Renal cortex interstitium (tissue), 11 donors: Measurements from ENCODE around the gene CALN1. TPM values are rescaled to one million over a fixed set of nuclear protein-coding genes. Genes with fewer than 3 reads are reported as not detected.

ENCODE experiments used
- DNase-seq, 11 donors: peaks; one replicate each; pipeline ENCODE4 v3.0.0-alpha.2; 2013; ENCODE audit warnings: low read depth in 9 of 11, low spot score in 4 of 11; ENCODE audit errors: extremely low read depth in 1 of 11
- polyA plus RNA-seq, 3 donors: library from polyadenylated mRNA; unstranded; fragments of 120-200 nt; gene quantifications; one replicate each; pipeline ENCODE4 v1.2.1, GENCODE V29; 2013; ENCODE audit not compliant: insufficient read length in 3 of 3

CALN1 gene
- polyA plus RNA-seq, 3 donors: 0.47 to 1.3 (median 1.00) TPM

DNA sequence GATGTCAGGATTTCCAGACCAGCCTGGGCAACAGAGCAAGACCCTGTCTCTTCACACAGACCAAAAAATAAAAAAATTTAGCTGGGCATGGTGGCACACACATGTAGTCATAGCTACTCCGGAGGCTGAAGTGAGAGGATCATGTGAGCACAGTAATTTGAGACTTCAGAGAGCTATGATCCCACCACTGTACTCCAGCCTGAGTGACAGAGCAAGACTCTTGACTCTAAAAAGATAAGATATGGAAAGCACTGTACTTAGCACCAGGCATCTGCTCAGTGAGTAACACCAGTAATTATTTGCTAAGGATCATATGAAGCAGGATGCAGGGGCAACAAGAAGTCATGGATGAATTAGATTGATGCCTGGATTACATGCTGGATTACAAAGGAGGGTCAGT, 128.8 kb downstream of the CALN1 start:
- DNase-seq: no peak

DNA sequence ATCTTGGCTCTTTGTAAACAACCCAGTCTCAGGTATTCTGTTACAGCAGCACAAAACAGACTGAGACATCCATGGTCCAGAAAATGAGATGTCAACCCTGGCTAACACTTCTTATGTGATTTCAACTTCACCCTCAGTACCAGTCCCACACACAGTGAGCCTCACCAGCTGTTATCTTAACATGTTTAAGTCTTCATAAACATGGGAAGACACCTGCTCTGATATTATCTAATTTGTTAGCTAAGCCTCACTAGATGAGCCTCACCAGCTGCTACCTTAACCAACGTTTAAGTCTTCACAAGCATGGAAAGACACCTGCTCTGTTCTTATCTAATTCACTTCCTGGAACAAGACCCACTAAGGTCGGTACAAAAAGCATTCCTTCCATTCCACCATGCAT, 130.8 kb downstream of the CALN1 start:
- DNase-seq: no peak

DNA sequence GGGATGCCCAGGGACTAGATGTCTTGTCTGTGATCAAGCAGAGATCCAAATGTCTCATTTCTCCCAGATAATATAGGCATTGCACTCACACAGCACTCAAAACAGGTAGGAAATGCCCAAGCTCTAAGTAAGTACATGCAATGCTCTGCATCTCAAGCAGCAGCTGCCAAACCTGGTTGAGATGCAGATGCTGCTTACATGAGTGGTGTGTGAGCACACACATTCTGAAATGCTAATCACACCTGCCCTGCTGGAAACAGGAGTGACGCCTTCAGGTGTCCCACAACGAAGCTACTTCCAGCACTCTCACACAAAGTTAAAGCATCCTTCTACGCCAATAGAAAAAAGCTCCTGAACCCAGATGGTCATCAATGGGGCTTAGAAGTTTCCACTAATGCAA, 132.9 kb downstream of the CALN1 start:
- no peak for DNase-seq

DNA sequence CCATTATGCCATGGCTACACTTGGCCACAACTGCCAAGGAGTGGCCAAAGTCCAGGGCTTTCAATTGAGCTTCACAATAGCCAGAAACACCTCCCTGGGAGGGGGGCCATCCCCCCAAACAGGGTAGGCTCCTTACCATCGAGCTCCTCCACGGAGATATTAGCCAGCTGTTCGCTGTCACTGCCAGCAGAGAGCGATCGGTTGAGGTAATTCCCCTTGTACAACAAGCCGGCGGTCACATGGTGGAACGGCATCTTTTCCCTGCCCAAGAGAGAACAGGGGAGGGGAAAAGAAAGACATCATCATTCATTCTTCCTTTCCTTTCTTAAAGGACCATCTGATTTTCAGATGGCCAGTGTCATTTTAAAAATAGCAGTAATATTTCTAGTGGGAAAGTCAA, 133.6 kb downstream of the CALN1 start:
- DNase-seq: no peak

DNA sequence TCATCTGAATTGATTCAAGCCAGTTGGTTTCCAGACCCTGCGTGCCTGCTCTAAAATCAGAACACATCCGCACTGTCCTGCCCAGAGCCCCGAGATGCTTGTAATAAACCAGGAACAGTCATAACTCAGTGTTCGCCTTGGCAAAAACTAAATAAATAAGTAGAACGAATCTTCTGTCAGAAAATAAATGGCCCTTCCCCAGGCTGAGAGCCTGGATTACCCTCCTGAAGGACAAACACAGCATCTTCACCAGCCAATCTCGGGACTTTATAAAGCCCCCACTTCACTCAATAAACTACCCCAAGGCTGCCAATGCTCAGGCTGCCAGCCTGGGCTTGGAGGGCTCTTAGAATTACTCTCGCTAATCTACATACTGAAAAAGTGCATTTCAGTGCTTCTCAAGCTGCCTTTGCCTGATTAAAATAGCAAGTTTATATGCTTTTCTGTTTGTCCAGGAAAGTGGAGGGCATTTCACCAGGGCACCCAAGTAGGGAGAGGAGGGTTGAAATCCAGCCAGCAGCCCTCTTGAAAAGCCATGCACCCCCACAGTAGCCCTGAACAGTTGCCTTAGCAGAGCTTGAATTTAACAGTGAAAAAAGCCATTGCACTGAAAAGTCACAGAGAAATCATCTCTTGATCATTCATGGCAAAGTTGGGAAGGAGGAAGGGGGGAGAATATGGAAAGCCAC, 136.6 kb downstream of the CALN1 start:
- no peak for DNase-seq

DNA sequence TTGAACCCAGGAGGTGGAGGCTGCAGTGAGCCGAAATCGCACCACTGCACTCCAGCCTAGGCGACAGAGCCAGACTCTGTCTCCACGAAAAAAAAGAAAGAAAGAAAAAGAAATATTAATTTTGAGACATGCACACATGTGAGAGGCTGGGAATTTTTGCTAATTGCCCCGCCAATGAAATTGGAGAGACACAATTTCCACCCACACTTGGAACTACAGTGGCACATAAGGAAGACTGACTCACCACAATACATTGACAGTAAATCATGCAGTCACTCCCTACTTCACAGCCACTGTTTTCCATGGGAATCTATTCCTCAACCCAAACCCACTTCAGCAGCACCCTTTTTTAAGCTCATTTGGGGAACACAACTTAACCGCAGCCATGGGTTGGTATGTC, 139.7 kb downstream of the CALN1 start:
- no peak for DNase-seq

DNA sequence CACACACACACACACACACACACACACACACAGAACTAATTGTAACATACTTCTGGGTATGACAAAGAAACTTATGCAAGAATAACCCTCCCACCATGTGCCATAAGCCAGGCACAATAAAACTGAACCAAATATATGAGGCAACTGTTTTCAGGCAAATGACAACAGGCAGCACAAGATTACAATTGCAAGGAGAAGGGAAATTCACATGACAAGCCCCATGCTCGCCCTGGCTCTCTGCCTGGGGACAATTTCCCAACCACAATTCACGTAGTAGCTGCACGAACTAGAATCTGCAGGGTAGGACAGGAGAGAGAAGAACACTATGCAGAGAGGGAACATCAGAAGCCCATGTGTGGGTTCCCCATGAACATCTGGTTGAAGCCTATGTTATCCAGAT, 143.3 kb downstream of the CALN1 start:
- no peak for DNase-seq

DNA sequence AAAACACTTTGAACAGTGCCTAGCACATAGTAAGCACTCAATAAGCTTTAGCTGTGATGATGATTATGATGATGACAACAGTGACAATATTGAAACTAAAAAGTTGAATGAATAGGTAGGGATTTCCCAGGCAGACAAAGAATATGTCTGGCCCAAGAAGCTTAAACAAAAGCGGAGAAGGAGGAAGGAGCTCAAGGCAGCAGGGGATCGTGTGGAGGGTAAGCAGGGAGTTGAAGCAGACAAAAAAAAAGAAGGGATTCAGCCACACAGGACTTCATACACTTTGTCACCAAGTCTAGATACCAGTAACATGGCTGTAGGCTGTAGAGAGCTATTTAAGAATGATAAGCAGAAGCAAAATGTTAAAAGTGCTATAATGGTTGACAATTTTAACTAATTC, 144.0 kb downstream of the CALN1 start:
- DNase-seq: no peak

DNA sequence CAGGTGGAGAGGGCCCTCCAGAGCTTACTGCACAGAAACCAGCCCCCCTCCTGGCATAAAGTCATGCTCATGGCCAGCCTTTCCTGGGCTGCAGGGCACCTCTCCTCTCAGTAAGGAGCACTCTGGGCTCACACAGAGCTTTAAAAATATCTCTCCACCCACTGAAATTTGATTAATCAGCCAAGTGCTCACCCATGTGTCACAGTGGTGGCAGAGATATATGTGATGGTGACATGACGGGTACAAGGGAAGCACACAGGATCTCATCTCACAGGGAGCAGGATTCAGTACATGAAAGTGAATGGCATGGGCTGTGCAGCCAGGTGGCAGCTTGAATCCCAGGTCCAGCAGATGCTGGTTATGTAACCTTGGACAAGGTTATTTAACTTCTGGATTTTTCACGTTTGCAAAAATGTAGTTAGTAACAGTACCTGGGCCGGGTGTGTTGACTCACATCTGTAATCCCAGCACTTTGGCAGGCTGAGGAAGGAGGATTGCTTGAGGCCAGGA, 144.8 kb downstream of the CALN1 start:
- DNase-seq: no peak

DNA sequence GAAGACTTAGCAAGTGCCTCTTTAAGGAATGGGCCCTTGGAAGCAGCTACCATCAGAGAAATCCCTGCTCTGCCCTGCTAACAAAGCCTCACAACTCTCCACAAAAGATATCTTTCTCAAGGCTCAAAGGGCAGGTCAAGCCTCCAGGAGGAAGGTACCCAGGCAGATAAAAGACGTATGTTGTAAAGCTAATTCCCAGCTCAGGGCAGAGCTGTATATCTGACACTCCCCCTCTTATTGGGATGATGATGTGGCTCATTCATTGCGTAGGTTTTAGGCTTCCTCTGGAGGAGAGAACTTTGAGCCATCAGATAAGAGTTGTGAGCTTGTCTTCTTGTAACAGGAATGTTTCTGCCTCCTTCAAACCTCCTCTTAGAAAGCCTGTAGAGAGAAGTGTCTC, 145.4 kb downstream of the CALN1 start:
- no peak for DNase-seq

DNA sequence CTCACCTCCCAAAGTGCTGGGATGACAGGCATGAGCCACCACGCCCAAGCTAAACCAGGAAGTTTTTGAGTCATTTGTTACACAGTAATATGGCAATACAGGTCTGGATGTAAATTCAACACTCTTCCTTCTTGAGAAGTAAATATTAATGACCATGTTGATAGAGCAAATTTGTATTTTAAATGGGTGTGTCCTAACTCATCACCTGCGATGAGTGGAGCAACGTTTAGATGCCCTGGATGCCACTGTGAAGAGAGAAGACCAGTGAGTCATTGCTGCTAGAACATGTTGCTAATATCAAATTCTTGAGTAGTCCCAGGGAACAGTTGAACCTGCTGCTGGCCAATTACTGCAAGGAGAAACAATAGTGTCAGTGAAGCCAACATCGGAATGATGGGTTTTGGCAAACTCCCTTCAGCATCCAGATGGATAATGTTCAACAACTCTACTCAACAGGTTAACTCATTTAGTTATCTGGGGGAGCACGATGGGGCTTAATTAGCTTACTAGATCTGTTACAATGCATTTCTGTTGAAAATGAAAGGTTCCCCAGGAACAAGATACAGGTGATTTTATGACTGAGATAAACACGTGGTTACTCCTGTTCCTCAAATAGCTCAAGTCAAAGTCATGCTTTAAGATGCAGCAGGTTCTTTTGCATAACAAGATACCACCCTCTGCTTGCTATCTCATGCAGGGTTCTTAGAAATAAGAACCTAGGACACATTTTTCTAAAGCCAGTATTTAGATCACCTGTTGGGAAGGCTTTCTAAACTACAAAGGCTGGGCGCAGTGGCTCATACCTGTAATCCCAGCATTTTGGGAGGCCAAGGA, 146.8 kb downstream of the CALN1 start:
- no peak for DNase-seq

DNA sequence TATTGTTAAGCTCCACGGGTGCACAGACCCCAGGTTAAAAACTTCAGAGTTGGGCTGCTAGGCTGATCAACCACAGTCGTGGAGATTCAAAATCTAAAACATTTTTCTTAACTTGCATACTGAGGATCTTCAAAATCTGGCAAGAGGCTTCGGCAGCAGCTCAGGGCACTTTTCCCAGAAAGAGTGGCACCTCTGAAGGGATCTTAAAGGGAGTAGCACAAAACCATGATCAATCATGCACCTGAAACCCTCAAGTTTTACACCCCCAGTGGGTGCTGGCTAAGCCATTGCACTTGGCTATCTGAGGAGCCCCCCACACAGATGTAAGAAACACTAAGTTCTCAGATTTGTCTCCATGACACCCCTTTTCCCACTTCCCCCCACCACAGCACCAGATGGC, 151.7 kb downstream of the CALN1 start:
- no peak for DNase-seq

DNA sequence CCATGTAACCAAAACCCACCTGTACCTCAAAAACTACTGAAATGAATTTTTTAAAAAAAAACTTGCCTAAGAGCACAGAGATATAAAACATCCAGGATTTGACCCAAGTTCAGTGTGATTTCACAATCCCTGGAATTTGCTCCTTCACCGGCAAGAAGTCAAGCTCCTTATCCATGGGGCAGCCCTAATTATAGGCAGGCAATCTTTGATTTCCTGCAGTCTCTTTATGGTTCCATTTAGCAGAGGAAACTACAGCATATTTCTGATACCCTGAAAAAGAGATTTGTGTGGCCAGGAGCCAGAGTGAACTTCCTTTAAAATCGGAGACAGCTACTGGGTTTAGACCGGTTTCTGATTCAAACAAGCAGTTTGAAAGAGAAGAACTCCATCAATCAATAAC, 154.1 kb downstream of the CALN1 start:
- DNase-seq: no peak

DNA sequence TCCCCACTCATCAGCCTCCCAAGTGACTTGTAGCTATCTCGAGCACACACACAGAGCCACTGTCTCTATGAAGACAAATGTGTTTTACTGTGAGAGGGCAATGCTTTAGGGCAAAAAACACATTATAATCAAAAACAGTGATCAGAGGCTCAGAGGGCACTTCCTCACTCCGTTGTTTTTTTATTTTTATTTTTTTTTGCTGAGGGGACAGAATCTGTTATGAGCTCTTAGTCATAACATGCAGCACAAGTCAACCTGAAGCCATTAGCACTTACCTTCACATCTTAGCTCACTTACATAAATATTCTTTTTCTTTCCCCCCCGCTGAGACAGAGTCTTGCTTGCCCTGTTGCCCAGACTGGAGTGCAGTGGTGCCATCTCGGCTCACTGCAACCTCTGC, 157.7 kb downstream of the CALN1 start:
- no peak for DNase-seq

DNA sequence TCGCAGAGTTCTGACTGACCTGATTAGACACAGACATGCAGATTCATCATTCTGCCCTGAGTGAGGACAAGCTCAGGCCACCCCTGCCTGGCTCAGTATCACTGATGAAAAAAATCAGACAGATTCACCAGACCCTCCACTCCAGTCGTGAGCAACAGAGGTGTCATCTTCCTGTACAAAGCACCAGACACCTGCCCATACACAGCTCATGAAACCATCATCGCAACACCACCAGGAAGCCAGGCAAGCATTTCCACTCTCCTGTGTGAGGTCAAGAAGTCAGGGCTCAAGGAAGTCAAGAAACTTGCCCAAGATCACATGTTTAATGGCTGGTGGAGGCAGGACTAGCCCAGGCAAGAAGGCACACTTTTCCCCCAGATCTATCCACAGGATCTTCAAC, 163.0 kb downstream of the CALN1 start:
- DNase-seq: no peak

DNA sequence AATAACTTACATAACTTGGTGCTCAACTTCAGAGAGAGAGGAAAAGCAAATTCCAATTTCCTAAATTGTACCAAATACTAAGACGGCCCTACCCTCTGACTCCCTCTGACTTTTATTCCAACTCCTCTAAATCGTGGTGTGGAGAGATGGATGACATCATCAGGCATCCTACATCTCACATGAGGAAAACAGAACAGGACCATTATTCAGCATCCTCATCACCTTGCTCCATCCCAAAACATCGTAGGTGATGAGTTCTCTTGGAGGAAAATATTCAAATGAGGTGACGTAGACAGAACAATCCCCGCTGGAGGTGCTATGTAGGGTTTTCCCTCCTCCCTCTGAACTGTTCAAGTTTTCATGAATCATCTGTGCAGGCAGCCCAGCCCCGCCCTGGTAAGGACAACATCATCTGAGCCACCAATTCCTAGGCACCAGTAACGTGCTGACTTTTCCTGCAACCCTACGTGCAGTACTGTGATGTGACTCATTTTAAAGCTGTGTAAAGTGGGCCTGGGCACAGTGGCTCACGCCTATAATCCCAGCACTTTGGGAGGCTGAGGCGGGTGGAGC, 167.2 kb downstream of the CALN1 start:
- no peak for DNase-seq

DNA sequence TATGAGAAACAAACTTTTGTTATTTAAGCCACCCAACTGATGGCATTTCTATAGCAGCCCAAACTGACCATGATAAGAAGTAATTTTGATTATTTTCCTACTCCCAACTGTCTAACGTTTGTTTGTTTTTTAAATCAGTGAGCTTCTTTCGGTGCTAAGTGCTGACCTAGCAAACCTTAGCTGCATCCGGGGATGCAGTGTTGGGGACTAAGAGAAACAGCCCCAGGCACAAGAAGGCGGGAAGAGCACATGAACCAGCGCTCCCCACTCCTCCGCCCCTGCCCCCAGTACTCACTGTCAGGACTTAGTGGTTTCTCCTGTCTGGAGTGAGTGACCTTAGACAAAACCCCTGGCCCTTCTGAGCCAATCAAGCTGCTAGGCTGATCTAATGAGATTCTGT, 168.8 kb downstream of the CALN1 start:
- DNase-seq: no peak

DNA sequence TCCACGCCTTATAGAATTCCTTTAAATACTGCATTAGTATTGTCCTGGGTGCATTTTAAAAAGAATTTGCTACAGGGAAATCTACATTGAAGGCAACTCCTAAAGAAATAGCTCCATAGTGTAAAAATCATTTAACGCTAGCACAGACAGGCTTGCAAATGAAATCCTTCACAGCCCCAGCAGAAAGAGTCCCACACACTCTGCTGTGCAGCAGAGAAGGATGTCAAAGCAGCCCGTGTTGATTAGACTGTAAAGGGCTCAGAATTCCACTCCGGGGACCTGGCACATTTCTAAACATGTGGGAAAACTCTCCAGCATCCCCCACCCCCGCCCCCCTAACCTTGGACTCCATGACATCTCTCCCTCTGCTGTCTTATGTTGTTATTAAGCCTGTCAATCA, 176.8 kb downstream of the CALN1 start:
- DNase-seq: no peak

DNA sequence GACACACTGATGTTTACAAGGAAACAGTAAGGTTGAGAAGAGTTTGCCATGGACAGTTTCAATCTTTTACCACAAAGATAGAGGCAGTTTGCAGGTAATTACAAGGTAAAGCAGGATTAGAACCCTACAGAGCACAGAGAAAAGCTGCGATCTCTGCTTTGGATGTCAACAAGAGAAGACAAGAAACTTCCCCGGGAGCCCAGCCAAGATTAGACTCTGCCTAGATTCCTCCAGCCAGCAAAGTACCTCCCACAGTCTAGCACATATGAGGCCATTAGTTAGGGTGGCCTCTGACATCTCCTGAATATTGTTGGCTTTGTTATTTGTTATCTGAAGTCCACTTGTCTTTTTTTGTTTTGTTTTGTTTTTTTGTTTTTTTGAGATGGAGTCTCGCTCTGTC, 178.1 kb downstream of the CALN1 start:
- no peak for DNase-seq

DNA sequence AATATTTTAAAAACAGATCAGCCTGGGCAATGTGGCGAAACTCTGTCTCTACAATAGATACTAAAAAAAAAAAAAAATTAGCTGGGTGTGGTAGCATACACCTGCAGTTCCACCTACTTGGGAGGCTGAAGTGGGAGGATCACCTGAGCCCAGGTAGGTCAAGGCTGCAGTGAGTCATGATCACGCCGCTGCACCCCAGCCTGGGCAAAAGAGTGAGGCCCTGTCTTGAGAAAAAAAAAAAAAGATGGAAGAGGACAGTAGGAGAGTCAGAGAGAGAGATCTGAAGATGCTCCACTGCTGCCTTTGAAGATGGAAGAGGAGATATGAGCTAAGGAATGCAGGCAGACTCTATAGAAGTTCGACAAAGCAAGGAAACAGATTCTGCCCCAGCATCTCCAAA, 181.9 kb downstream of the CALN1 start:
- DNase-seq: no peak
